Cerebellar cortex (tissue), 1 donor: ENCODE results near the gene COMMD4.
"Not testable (repeated sequence)": the region's sequence is repeated elsewhere in the genome, so short reads cannot be mapped to it uniquely, and the experiment has no call there.

Experiments used
- DNase-seq: peaks from one replicate; pipeline ENCODE4 v3.0.0-alpha.2; 2015; ENCODE audit warnings: low spot score

Gene COMMD4

DNA sequence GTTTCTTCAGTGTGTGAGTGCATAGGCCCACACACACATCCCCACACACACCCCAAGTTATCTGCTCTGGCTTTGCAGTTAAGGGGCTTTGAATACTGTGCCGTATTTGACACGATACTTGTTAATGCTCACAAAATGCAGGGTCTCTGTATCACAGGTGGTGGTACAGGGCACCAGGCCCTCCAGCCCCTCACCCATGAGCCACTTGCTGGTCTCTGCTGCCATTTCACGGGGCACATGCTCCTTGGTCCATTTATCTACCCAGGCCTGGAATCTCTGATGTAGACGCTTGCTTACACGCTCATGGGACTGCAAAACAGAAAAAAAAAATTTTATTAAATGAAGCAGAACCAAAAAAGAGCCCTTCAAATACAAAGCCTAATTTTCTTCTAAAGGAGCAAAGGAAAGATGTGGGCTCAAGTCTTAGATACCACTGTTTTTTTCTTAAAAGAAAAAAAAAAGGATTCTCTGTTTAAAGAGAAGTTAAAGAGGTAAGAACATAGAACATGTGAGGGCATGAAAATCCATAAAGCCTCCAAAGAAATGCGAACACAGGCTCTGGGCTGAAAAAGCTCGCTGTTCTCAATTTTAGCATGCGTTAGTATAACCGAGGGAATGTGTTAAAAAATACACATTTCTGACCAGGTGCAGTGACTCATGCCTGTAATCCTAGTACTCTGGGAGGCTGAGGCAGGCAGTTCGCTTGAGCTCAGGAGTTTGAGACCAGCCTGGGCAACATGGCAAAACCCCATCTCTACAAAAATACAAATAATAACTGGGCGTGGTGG is 36.2 kb downstream of the COMMD4 start:
- no peak for DNase-seq

DNA sequence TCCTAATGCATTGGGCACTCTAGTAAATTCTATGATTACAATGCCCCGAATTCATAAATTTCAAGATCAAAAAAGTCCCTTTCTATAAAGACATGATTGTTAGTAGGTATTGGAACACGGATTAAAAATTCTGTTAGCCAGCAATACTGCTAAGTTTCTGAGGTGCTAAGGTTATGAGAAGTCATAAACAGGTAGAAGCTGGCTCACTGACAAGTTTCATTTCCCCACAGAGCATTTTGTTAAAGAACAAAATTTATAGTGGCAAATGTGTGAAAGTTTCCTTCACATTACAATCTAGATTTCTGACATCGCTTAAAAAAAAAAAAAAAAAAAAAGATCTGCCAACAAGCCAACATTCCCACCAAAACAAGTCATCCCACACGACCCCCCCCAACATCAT is 44.9 kb downstream of the COMMD4 start:
- DNase-seq: no peak

DNA sequence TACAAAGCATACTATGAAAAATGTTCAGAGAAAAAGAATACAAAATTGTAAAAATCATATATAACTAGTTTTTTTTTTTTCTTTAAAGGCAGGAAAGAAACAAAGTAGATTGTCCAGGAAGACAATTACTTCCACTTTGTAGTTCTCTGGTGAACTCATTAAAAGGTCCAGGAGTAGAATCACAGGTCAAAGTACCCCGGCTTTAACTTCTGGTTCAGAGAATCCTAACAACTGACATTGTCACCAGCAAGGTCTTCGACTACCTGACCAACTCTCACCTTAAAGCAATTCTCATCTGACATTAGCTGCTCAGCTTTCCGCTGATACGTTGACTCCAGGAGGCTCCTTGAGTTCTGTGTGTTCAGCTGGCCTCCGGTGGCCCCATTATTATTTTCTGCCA is 48.1 kb downstream of the COMMD4 start:
- DNase-seq: not testable (repeated sequence)
